Endodermal cell (in vitro differentiated cells): ENCODE results near the gene ZNF37A. TPM values are rescaled to one million over a fixed set of nuclear protein-coding genes. Genes with fewer than 3 reads are reported as not detected.

ENCODE experiments used
- DNase-seq: peaks from one replicate; pipeline ENCODE4 v3.0.0-alpha.2; 2017
- H3K27ac ChIP-seq: 2 replicates; pipeline ENCODE4 v1.5.1; 2013; ENCODE audit warnings: mild to moderate bottlenecking, low read depth, low read length, moderate library complexity
- H3K27me3 ChIP-seq: 2 replicates; pipeline ENCODE4 v1.6.1; 2013; ENCODE audit warnings: mild to moderate bottlenecking, low read length, moderate library complexity; ENCODE audit not compliant: insufficient read depth, control insufficient read depth, poor library complexity, severe bottlenecking
- H3K36me3 ChIP-seq: 2 replicates; pipeline ENCODE4 v1.7.0; 2013; ENCODE audit warnings: mild to moderate bottlenecking, low read length, moderate library complexity; ENCODE audit not compliant: control insufficient read depth, insufficient read depth
- H3K4me1 ChIP-seq: one replicate; pipeline ENCODE4 v1.7.0; 2013; ENCODE audit warnings: low read length; ENCODE audit not compliant: control insufficient read depth, insufficient read depth
- H3K4me3 ChIP-seq: 2 replicates; pipeline ENCODE4 v1.5.1; 2013; ENCODE audit warnings: mild to moderate bottlenecking, low read length, moderate library complexity
- H3K9ac ChIP-seq: 2 replicates; pipeline ENCODE4 v1.6.1; 2013; ENCODE audit warnings: mild to moderate bottlenecking, low read length, moderate library complexity; ENCODE audit not compliant: poor library complexity, severe bottlenecking; ENCODE audit errors: extremely low read depth
- H3K9me3 ChIP-seq: 2 replicates; pipeline ENCODE4 v1.6.1; 2013; ENCODE audit warnings: mild to moderate bottlenecking, low read length, moderate library complexity; ENCODE audit not compliant: control insufficient read depth
- H3K27ac Mint-ChIP-seq: 2 replicates; pipeline ENCODE4 v1.8.0; 2020; ENCODE audit warnings: mixed read lengths
- H3K27me3 Mint-ChIP-seq: 2 replicates; pipeline ENCODE4 v1.8.0; 2021; ENCODE audit warnings: mild to moderate bottlenecking, mixed read lengths; ENCODE audit not compliant: insufficient read depth
- H3K36me3 Mint-ChIP-seq: 2 replicates; pipeline ENCODE4 v1.8.0; 2020; ENCODE audit warnings: low read depth, mixed read lengths
- H3K4me1 Mint-ChIP-seq: 2 replicates; pipeline ENCODE4 v1.8.0; 2020; ENCODE audit warnings: mixed read lengths
- H3K4me3 Mint-ChIP-seq: 2 replicates; pipeline ENCODE4 v1.8.0; 2020; ENCODE audit warnings: mild to moderate bottlenecking, moderate library complexity, mixed read lengths
- H3K9me3 Mint-ChIP-seq: 2 replicates; pipeline ENCODE4 v1.8.0; 2020; ENCODE audit warnings: mild to moderate bottlenecking, mixed read lengths
- WGBS, 2 experiments: methylation state at CpG; one replicate each; pipeline versions ENCODE4 v1.1.5 to v1.1.7; 2013; ENCODE audit warnings: missing lambda C conversion rate in 2 of 2, mixed read lengths in 1 of 2; ENCODE audit not compliant: insufficient coverage in 1 of 2, insufficient read length in 1 of 2; 5-methylcytosine and 5-hydroxymethylcytosine counted together
- total RNA-seq, 2 donors: library from RNA; stranded (reverse); fragmentation: NEBNext Ultra II Directional in 1 of 2; extraction: Animal tissue kit (Norgen Biotek cat#: 25700) in 1 of 2; gene quantifications; 2 replicates in 1 of 2; 3 replicates in 1 of 2; pipeline ENCODE4 v1.2.1, GENCODE V29; 2021
- TF ChIP-seq, protein P1 (sequence below): fragments of 200-600 bp; sonication (generic); conservative IDR thresholded peaks from 2 replicates; pipeline ENCODE4 v1.5.0; 2021; ENCODE audit warnings: antibody characterized with exemption, mild to moderate bottlenecking

The ZNF37A gene
- total RNA-seq, 2 donors from 2014 or later, result 11.0 to 11.4 TPM

GRCh38 chr10:38119038-38119437, 24.9 kb downstream of the ZNF37A start:
- H3K4me3 Mint-ChIP-seq, result no peak overlapping the region
- TF ChIP-seq, protein P1, sequence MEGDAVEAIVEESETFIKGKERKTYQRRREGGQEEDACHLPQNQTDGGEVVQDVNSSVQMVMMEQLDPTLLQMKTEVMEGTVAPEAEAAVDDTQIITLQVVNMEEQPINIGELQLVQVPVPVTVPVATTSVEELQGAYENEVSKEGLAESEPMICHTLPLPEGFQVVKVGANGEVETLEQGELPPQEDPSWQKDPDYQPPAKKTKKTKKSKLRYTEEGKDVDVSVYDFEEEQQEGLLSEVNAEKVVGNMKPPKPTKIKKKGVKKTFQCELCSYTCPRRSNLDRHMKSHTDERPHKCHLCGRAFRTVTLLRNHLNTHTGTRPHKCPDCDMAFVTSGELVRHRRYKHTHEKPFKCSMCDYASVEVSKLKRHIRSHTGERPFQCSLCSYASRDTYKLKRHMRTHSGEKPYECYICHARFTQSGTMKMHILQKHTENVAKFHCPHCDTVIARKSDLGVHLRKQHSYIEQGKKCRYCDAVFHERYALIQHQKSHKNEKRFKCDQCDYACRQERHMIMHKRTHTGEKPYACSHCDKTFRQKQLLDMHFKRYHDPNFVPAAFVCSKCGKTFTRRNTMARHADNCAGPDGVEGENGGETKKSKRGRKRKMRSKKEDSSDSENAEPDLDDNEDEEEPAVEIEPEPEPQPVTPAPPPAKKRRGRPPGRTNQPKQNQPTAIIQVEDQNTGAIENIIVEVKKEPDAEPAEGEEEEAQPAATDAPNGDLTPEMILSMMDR, result no peak
- no peak overlapping the region for H3K27ac Mint-ChIP-seq
- peak overlapping the region; percentile 63 for H3K4me3 ChIP-seq
- no peak overlapping the region for H3K27ac ChIP-seq
- peaks cover 97% of the 10 kb centered on the region for H3K9me3 ChIP-seq
- DNase-seq, result no peak
- H3K36me3 ChIP-seq, result peaks cover 40% of the 10 kb centered on the region
- no peaks in the 10 kb centered on the region for H3K4me1 ChIP-seq
- peaks cover 97% of the 10 kb centered on the region for H3K9me3 Mint-ChIP-seq
- no peaks in the 10 kb centered on the region for H3K4me1 Mint-ChIP-seq
- H3K27me3 ChIP-seq, result no peaks in the 10 kb centered on the region
- peaks cover 55% of the 10 kb centered on the region for H3K36me3 Mint-ChIP-seq
- 73% methylated on average over 1 of the region's 1 CpG; no CpG with 5 or more reads in 1 of the 2 experiments for WGBS, 2 experiments
- no peak overlapping the region for H3K9ac ChIP-seq
- H3K27me3 Mint-ChIP-seq, result peaks cover 2% of the 10 kb centered on the region

- Mint-ChIP-seq H3K4me1 (no peaks in the 10 kb centered on the region), H3K9me3 (peaks cover 88% of the 10 kb centered on the region), H3K27ac (no peak overlapping the region), H3K36me3 (no peaks in the 10 kb centered on the region), H3K4me3 (no peak overlapping the region), H3K27me3 (no peaks in the 10 kb centered on the region)
- H3K9ac ChIP-seq, result no peak overlapping the region
- DNase-seq, result no peak
- no peak overlapping the region for H3K27ac ChIP-seq
- no peaks in the 10 kb centered on the region for H3K27me3 ChIP-seq
- H3K4me1 ChIP-seq, result no peaks in the 10 kb centered on the region
- TF ChIP-seq, protein P1, result no peak
- no peaks in the 10 kb centered on the region for H3K36me3 ChIP-seq
- WGBS, 2 experiments, result 80% methylated on average over 2 of the region's 2 CpGs
- H3K9me3 ChIP-seq, result peaks cover 87% of the 10 kb centered on the region
- no peak overlapping the region for H3K4me3 ChIP-seq
Measured at GRCh38 chr10:38127812-38128211, 33.7 kb downstream of the ZNF37A start.

DNA sequence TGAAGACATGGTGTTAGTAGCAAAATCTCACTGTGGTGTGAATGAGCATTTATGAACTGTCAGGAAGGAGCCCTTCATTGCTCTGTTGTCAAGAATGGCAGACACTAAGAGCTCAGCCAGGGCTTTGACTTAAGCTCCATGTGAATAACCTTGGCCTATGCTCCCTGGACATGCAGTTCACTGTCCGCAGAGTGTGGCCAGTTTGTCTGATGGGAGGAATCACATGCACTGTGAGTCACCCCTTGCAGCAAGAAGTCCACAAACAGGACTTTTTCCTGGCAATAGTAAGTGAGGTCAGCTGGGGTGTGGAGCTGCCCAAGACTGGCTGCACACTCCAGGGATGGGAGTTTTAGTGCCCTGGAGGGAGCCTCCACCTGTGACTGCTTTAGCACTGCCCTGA, 49.5 kb downstream of the ZNF37A start:
- Histone ChIP-seq H3K4me3 (peak overlapping the region; percentile 35), H3K9me3 (peaks cover 90% of the 10 kb centered on the region), H3K9ac (no peak overlapping the region), H3K27me3 (no peaks in the 10 kb centered on the region), H3K27ac (no peak overlapping the region), H3K36me3 (no peaks in the 10 kb centered on the region), H3K4me1 (no peaks in the 10 kb centered on the region)
- no peak for DNase-seq
- 78 to 100% methylated on average over 1 of the region's 1 CpG for WGBS, 2 experiments
- Mint-ChIP-seq H3K27ac (no peak overlapping the region), H3K4me1 (no peaks in the 10 kb centered on the region), H3K9me3 (peaks cover 89% of the 10 kb centered on the region), H3K27me3 (no peaks in the 10 kb centered on the region), H3K36me3 (no peaks in the 10 kb centered on the region), H3K4me3 (no peak overlapping the region)
- TF ChIP-seq, protein P1, result no peak
